Measurements from ENCODE around the gene FREY1. TPM values are rescaled to one million over a fixed set of nuclear protein-coding genes. Genes with fewer than 3 reads are reported as not detected.
A peak's percentile ranks its signal among the peaks of the same experiment; 100 is the strongest.

FREY1 gene
- total RNA-seq, 4 donors from 2014 or later, result not detected

DNA sequence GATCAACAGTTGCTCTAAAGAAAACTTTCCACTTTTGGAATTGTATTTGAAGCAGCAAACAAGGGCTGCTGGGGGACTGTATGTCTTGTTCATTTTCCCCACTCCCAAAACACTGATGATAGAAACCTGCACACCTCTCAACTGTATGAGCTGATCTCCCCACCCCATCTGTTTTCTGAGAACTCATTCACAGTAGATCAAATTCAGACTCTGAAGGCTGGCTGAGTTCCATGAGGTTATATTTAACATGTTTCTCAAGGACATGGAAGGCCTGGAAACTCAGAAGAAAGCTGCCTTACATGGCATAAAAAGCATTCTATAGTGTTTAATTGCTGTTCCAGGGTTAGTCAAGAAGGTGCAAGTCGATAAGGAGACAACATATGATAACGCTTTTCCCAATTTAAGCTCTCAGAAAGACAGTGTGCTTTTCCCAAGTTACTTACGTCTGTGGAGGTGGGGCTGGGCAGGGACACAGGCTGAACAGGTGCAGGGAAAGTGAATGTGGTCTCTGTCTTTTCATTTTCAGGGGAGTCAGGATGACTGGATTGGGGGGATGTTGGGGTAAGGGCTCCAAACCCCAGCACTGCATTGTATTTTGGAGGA lies 38.4 kb upstream of the FREY1 start:
- peaks cover 10 to 12% of the 10 kb centered on the region in 2 donors for H3K4me1 ChIP-seq
- no peaks in the 10 kb centered on the region for H3K9me3 ChIP-seq
- DNase-seq, result no peak
- H3K27ac ChIP-seq, result peak overlapping the region in 3 of 4 donors; percentile 9 to 46 (median 39)
- in situ Hi-C loops (cut with MboI; ENCODE audit: low sequenced_read_pairs in 4 of 4), result no loop called here
- TF ChIP-seq, protein P1, sequence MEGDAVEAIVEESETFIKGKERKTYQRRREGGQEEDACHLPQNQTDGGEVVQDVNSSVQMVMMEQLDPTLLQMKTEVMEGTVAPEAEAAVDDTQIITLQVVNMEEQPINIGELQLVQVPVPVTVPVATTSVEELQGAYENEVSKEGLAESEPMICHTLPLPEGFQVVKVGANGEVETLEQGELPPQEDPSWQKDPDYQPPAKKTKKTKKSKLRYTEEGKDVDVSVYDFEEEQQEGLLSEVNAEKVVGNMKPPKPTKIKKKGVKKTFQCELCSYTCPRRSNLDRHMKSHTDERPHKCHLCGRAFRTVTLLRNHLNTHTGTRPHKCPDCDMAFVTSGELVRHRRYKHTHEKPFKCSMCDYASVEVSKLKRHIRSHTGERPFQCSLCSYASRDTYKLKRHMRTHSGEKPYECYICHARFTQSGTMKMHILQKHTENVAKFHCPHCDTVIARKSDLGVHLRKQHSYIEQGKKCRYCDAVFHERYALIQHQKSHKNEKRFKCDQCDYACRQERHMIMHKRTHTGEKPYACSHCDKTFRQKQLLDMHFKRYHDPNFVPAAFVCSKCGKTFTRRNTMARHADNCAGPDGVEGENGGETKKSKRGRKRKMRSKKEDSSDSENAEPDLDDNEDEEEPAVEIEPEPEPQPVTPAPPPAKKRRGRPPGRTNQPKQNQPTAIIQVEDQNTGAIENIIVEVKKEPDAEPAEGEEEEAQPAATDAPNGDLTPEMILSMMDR (IDR thresholded peaks at IDR 0.05 in 4 of 5, conservative IDR thresholded peaks at IDR 0.05 in 1 of 5), result no peak
- no peak for TF ChIP-seq POLR2A (IDR thresholded peaks at IDR 0.05)
- H3K4me3 ChIP-seq, result no peak overlapping the region
- H3K27me3 ChIP-seq, result no peaks in the 10 kb centered on the region
- peaks cover 0 to 51% of the 10 kb centered on the region in 2 donors for H3K36me3 ChIP-seq
- peak; percentile 52 to 66 for ATAC-seq
- intact Hi-C loops (cut with DNase I; ENCODE audit: low total_unique reads), result no loop called here

DNA sequence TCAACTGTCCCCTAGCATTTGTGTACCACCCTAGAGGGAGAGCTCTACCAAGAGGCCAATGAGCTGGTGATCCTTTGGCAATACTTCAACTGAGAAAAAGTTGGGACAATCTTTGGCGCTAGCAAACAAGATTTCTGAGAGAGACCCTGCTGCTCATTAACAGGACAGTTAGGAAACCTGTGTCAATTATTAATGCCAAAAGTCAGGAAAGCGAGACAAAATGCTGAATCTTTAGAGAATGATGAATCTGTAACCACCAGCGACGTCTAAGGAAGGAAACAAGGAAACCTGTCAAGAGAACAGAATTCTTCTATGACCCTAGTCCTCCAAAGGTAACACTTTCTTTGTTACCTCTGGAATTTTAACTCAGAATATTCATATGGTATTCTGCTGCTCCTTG lies 35.3 kb upstream of the FREY1 start:
- H3K27me3 ChIP-seq, result no peaks in the 10 kb centered on the region
- intact Hi-C loops (cut with DNase I; ENCODE audit: low total_unique reads) (no loop called here), in situ Hi-C loops (cut with MboI; ENCODE audit: low sequenced_read_pairs in 4 of 4) (no loop called here)
- H3K27ac ChIP-seq, result no peak overlapping the region
- no peak overlapping the region for H3K4me3 ChIP-seq
- TF ChIP-seq POLR2A (IDR thresholded peaks at IDR 0.05), result no peak
- TF ChIP-seq, protein P1 (IDR thresholded peaks at IDR 0.05 in 4 of 5, conservative IDR thresholded peaks at IDR 0.05 in 1 of 5), result no peak
- no peaks in the 10 kb centered on the region for H3K9me3 ChIP-seq
- no peak for ATAC-seq
- H3K36me3 ChIP-seq, result peaks cover 0 to 29% of the 10 kb centered on the region in 2 donors
- no peak for DNase-seq
- peaks cover 10 to 12% of the 10 kb centered on the region in 2 donors for H3K4me1 ChIP-seq

DNA sequence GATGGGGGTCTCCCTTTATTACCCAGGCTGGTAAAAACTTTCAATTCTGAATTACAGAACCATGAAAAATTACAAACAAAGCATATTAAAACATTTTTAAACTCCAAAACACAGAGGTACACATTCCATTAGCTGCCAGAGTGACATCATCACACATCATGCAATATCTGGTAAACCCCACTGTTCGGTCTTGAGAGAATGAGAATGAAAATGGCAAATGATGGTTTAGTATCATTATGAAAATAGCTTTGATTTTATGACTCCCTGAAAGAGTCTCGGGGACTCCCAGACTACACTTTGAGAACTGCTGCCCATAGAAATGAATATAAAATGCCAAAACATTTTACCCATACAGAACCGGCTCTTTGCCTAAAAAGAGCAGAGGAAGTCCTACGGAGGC lies 34.2 kb upstream of the FREY1 start:
- Histone ChIP-seq H3K4me1 (peaks cover 10 to 17% of the 10 kb centered on the region in 2 donors), H3K9me3 (no peaks in the 10 kb centered on the region), H3K27ac (no peak overlapping the region), H3K4me3 (no peak overlapping the region), H3K36me3 (peaks cover 0 to 31% of the 10 kb centered on the region in 2 donors), H3K27me3 (no peaks in the 10 kb centered on the region)
- DNase-seq, result no peak
- no peak for TF ChIP-seq POLR2A (IDR thresholded peaks at IDR 0.05)
- TF ChIP-seq, protein P1 (IDR thresholded peaks at IDR 0.05 in 4 of 5, conservative IDR thresholded peaks at IDR 0.05 in 1 of 5), result no peak
- in situ Hi-C loops (cut with MboI; ENCODE audit: low sequenced_read_pairs in 4 of 4) (no loop called here), intact Hi-C loops (cut with DNase I; ENCODE audit: low total_unique reads) (no loop called here)
- no peak for ATAC-seq

DNA sequence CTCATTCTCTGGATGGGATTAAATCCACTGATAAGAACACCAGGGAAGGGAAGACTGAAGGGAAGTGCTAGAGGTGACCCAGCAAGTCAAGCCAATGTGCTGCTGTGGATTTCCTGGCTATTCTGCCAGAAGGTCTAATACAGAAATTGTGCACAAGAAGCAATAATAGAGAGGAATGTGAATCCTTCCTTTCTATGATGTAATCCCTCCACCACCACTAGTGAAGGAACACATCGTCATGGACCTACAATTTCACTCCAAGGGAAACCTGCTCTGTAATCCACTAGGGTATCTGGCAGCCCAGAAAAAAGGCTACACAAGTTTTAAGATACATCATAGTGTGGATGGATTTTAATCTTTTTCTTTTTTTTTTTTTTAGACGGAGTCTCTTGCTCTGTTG lies 32.8 kb upstream of the FREY1 start:
- H3K27ac ChIP-seq, result no peak overlapping the region
- ATAC-seq, result no peak
- H3K4me3 ChIP-seq, result no peak overlapping the region
- no peaks in the 10 kb centered on the region for H3K27me3 ChIP-seq
- H3K36me3 ChIP-seq, result peaks cover 0 to 30% of the 10 kb centered on the region in 2 donors
- H3K4me1 ChIP-seq, result peaks cover 0 to 7% of the 10 kb centered on the region in 2 donors
- TF ChIP-seq, protein P1 (IDR thresholded peaks at IDR 0.05 in 4 of 5, conservative IDR thresholded peaks at IDR 0.05 in 1 of 5), result no peak
- TF ChIP-seq POLR2A (IDR thresholded peaks at IDR 0.05), result no peak
- no peaks in the 10 kb centered on the region for H3K9me3 ChIP-seq
- DNase-seq, result no peak
- in situ Hi-C loops (cut with MboI; ENCODE audit: low sequenced_read_pairs in 4 of 4) (no loop called here), intact Hi-C loops (cut with DNase I; ENCODE audit: low total_unique reads) (no loop called here)

DNA sequence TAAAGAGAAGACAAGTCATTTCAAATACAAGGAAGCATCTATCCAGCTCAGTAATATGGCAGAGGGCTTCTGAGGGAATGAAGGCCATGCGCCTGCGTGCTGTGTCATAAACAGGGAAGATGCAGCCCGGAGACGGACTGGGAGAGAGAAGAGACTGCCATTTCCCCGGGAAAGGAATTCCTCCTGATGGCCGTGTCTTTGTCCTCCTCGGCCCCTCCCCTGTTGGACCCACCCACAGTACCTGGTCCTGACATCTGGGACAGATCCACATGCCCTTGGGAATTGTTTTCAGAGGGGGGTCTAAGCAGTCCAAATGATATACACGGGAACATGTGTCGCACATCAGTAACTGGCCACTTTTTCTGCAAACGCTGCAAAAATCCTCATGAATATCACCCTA lies 30.8 kb upstream of the FREY1 start:
- H3K9me3 ChIP-seq, result no peaks in the 10 kb centered on the region
- DNase-seq, result no peak
- TF ChIP-seq, protein P1 (IDR thresholded peaks at IDR 0.05 in 4 of 5, conservative IDR thresholded peaks at IDR 0.05 in 1 of 5), result no peak
- TF ChIP-seq POLR2A (IDR thresholded peaks at IDR 0.05), result no peak
- no peaks in the 10 kb centered on the region for H3K27me3 ChIP-seq
- no peak overlapping the region for H3K4me3 ChIP-seq
- no peak overlapping the region for H3K27ac ChIP-seq
- in situ Hi-C loops (cut with MboI; ENCODE audit: low sequenced_read_pairs in 4 of 4) (no loop called here), intact Hi-C loops (cut with DNase I; ENCODE audit: low total_unique reads) (no loop called here)
- peaks cover 0 to 47% of the 10 kb centered on the region in 2 donors for H3K36me3 ChIP-seq
- peaks cover 0 to 7% of the 10 kb centered on the region in 2 donors for H3K4me1 ChIP-seq
- ATAC-seq, result no peak
